ENCODE results near the gene FBXO11. TPM values are rescaled to one million over a fixed set of nuclear protein-coding genes. Genes with fewer than 3 reads are reported as not detected.

FBXO11 gene
- total and polyA plus RNA-seq, 10 of the 15 experiments (the other 5 are each of a cell fraction or from before 2014, with no cell fraction given) = 5.9 to 38.9 (median 22.5) TPM

DNA sequence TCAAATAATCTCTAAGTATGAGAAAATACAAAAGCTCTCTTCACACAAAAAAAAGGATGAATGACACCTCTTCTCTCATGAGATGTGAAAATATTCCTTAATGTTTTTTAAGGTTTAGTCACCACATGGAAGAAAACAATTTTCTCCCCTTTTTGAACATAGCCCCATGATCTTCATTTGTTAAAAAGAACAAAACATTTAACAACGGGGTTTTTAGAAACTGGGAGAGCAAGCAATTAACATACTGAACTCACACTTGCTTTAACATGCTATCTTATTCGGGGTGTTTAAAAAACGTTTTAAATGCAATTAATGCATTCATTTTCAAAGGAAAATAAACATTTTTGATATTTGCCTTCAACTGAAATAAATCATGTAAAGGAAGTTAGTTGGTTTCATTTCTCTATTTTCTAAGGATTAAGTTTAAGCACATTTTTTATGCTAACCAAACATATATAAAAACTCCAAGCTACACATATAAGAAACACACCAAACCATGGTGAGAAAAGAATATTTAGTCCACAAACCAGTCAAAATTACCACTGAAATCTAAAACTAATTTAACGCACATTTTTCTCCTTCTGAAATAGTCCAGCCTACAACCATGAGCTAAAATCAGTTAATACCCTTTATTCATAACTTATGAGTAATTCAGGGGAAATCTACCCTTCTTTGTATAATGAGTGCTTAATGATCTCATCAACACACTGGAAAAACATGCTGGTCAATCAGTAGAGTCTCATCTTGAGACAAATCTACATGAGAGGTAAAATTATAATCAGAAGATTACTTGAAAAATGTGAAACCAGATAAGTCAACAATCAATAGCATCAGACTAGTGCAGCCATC lies 8.2 kb downstream of the FBXO11 start:
- ATAC-seq (peak; percentile 69), FAIRE-seq (no peak), DNase-seq (ENCODE audit: low read depth, low spot score) (no peak)
- ChIA-PET RAD21 (ENCODE audit: unreplicated experiment) (interaction anchor here (0.7 to 2.6 kb wide), 4 partner anchors 9 to 625 kb away, joined by 3 to 13 read pairs (median 7); no protein-coding TSS in a partner anchor), SMC1A (ENCODE audit: uncharacterized antibody, unreplicated experiment) (interaction anchor here (0.6 to 4.0 kb wide), 9 partner anchors 9 to 454 kb away, joined by 3 to 20 read pairs (median 4); partner anchors contain the start of gene FBXO11), CTCF (interaction anchor here (0.7 to 1.2 kb wide), 2 partner anchors 9 to 115 kb away, joined by 3 read pairs; partner anchors contain the start of gene MSH6), POLR2A (interaction anchor here (0.7 to 1.9 kb wide), 2 partner anchors 9 to 18 kb away, joined by 3 to 9 read pairs; partner anchors contain the start of gene FBXO11)
- Histone ChIP-seq H3K9me3 (replicated peaks; ENCODE audit: control insufficient read depth, insufficient read depth, low read length) (no peaks in the 10 kb centered on the region; the same call in 1 of the 3 replicates), H3K79me2 (ENCODE audit: control insufficient read depth, insufficient read depth, low read length) (peaks cover 96% of the 10 kb centered on the region), H3K4me1 (ENCODE audit: control insufficient read depth, insufficient read depth, low read length) (peaks cover 26% of the 10 kb centered on the region), H3K4me2 (ENCODE audit: control insufficient read depth, insufficient read depth) (peak overlapping the region; percentile 77), H3K4me3 (peak overlapping the region; percentile 37), H3K27me3 (replicated peaks in 1 of 2; ENCODE audit: control insufficient read depth in 2 of 2, insufficient read depth in 2 of 2, low read length in 1 of 2) (no peaks in the 10 kb centered on the region), H3K36me3 (ENCODE audit: control insufficient read depth in 2 of 2, insufficient read depth in 2 of 2, low read length in 1 of 2) (no peaks in the 10 kb centered on the region; a peak in 1 of 4 replicates), H3K9ac (ENCODE audit: control insufficient read depth, insufficient read depth, low read length) (no peak overlapping the region), H2AFZ (ENCODE audit: control insufficient read depth, low read depth, low read length) (no peak overlapping the region), H4K20me1 (ENCODE audit: control insufficient read depth, insufficient read depth) (peaks cover 3% of the 10 kb centered on the region; the same call in 1 of the 2 replicates), H3K27ac (ENCODE audit: control insufficient read depth, insufficient read depth) (peak overlapping the region; percentile 80)
- BruUV-seq (replicated peaks) = no TSS peak
- in situ Hi-C loops (cut with MboI) = no loop called here
- intact Hi-C loops (cut with micrococcal nuclease; ENCODE audit: unreplicated experiment) = loop anchor here (2.0 to 5.0 kb wide), 2 partner anchors 33 to 116 kb away; partner anchors contain the start of gene MSH6
- 0% methylated on average over 4 of the region's 4 CpGs for WGBS (ENCODE audit: insufficient coverage, insufficient replicate concordance, low lambda C conversion rate, missing lambda C conversion rate)
- TF ChIP-seq, protein P1, sequence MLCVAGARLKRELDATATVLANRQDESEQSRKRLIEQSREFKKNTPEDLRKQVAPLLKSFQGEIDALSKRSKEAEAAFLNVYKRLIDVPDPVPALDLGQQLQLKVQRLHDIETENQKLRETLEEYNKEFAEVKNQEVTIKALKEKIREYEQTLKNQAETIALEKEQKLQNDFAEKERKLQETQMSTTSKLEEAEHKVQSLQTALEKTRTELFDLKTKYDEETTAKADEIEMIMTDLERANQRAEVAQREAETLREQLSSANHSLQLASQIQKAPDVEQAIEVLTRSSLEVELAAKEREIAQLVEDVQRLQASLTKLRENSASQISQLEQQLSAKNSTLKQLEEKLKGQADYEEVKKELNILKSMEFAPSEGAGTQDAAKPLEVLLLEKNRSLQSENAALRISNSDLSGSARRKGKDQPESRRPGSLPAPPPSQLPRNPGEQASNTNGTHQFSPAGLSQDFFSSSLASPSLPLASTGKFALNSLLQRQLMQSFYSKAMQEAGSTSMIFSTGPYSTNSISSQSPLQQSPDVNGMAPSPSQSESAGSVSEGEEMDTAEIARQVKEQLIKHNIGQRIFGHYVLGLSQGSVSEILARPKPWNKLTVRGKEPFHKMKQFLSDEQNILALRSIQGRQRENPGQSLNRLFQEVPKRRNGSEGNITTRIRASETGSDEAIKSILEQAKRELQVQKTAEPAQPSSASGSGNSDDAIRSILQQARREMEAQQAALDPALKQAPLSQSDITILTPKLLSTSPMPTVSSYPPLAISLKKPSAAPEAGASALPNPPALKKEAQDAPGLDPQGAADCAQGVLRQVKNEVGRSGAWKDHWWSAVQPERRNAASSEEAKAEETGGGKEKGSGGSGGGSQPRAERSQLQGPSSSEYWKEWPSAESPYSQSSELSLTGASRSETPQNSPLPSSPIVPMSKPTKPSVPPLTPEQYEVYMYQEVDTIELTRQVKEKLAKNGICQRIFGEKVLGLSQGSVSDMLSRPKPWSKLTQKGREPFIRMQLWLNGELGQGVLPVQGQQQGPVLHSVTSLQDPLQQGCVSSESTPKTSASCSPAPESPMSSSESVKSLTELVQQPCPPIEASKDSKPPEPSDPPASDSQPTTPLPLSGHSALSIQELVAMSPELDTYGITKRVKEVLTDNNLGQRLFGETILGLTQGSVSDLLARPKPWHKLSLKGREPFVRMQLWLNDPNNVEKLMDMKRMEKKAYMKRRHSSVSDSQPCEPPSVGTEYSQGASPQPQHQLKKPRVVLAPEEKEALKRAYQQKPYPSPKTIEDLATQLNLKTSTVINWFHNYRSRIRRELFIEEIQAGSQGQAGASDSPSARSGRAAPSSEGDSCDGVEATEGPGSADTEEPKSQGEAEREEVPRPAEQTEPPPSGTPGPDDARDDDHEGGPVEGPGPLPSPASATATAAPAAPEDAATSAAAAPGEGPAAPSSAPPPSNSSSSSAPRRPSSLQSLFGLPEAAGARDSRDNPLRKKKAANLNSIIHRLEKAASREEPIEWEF (IDR thresholded peaks at IDR 0.05; ENCODE audit: insufficient replicate concordance, low read depth, low read length) = no peak
- TF ChIP-seq ZNF24 (IDR thresholded peaks at IDR 0.05) (0 out of 2 replicates have a peak, but pooled peaks have one; percentile 9), BMI1 (IDR thresholded peaks at IDR 0.05; ENCODE audit: borderline replicate concordance) (peak; percentile 30; the same call in 1 of the 2 replicates), TCF7 (IDR thresholded peaks at IDR 0.05; ENCODE audit: borderline replicate concordance) (no peak), CEBPB (IDR thresholded peaks at IDR 0.05; ENCODE audit: borderline replicate concordance in 1 of 2, low read depth in 2 of 2, low read length in 2 of 2) (0 out of 4 replicates have a peak, but pooled peaks of 1 of the 2 experiments have one; percentile 41), ATF2 (IDR thresholded peaks at IDR 0.05; ENCODE audit: low read length) (peak; percentile 70), NFYB (IDR thresholded peaks at IDR 0.05; ENCODE audit: insufficient read depth, low read depth, low read length) (no peak), DPF2 (IDR thresholded peaks at IDR 0.05) (0 out of 2 replicates have a peak, but pooled peaks have one; percentile 41)
- TF ChIP-seq, protein P2, sequence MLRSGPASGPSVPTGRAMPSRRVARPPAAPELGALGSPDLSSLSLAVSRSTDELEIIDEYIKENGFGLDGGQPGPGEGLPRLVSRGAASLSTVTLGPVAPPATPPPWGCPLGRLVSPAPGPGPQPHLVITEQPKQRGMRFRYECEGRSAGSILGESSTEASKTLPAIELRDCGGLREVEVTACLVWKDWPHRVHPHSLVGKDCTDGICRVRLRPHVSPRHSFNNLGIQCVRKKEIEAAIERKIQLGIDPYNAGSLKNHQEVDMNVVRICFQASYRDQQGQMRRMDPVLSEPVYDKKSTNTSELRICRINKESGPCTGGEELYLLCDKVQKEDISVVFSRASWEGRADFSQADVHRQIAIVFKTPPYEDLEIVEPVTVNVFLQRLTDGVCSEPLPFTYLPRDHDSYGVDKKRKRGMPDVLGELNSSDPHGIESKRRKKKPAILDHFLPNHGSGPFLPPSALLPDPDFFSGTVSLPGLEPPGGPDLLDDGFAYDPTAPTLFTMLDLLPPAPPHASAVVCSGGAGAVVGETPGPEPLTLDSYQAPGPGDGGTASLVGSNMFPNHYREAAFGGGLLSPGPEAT (IDR thresholded peaks at IDR 0.05; ENCODE audit: low read depth) = peak; percentile 38; the same call in 1 of the 2 replicates

Measured in GM12878 (cell line).